ENCODE measurements around the gene HOXB5.

Gene HOXB5

DNA sequence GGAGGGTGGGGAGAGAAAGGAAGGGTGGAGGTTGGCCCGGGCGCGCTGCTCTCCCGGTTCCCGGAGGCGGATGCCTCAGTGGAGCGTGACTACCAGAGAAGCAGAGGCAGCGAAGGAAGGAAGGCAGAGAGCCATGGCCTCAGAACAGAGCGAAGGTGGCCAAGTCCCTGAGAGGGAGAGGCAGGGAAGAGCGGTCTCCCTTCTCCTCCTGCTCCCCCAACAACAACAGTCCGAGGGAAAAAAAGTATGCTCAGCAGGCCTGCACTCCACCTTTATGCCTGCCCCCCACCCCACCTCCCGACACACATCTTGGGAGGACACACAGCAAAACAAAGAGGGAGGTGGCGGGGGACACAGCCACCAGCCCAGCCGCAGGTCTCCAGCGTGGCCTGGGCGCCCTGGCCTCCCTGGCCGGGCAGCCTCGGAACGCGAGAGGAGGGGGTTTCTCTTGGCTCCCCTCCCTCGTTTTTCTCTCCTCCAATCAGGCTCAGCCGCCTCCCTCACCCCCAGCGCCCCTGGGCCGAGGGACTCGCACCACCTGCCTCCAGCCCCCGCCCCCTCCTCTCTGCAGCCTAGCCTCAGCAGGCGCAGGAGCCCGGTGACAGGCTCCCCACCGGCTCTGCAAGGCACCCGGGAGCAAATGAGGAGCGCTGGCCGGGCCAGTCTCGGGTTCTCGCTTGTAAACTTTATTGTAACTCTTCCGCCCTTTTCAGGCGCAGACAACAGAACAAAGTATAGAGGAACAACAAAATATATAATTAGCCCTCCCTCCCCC is 18.3 kb upstream of the HOXB5 start:
- no peak overlapping the region for H3K4me3 ChIP-seq (ENCODE audit: low read depth in 1 of 2, low read length in 2 of 2)
- no peak for DNase-seq
- H3K79me2 ChIP-seq (ENCODE audit: insufficient read depth, low read length), result no peaks in the 10 kb centered on the region
- H3K36me3 ChIP-seq (ENCODE audit: insufficient read depth, low read length), result no peaks in the 10 kb centered on the region
- peaks cover 3% of the 10 kb centered on the region; the same call in 1 of the 2 replicates for H4K20me1 ChIP-seq (ENCODE audit: insufficient read depth, low read length)
- no peak overlapping the region for H3K27ac ChIP-seq (ENCODE audit: low read length)
- H3K4me1 ChIP-seq (ENCODE audit: insufficient read depth, low read length), result no peaks in the 10 kb centered on the region
- TF ChIP-seq EZH2 (IDR thresholded peaks at IDR 0.05; ENCODE audit: borderline replicate concordance, low read depth, low read length, severe bottlenecking), result no peak
- TF ChIP-seq CTCF (IDR thresholded peaks at IDR 0.05; ENCODE audit: borderline replicate concordance, extremely low read depth, low read length, poor library complexity, severe bottlenecking), result no peak
- no peak overlapping the region for H3K4me2 ChIP-seq (ENCODE audit: insufficient read depth, low read length)
- ATAC-seq (ENCODE audit: insufficient read depth, low read depth), result no peak
- peaks cover 14% of the 10 kb centered on the region for H3K27me3 ChIP-seq (ENCODE audit: insufficient read depth, low read length, poor library complexity)
- no peaks in the 10 kb centered on the region for H3K9me3 ChIP-seq (ENCODE audit: insufficient read depth, low read length, severe bottlenecking)
- H3K9ac ChIP-seq (ENCODE audit: low read depth, low read length), result no peak overlapping the region
- H2AFZ ChIP-seq (ENCODE audit: low read depth, low read length), result no peak overlapping the region

GRCh38 chr17:48611213-48611612 is 17.6 kb upstream of the HOXB5 start:
- TF ChIP-seq EZH2 (IDR thresholded peaks at IDR 0.05; ENCODE audit: borderline replicate concordance, low read depth, low read length, severe bottlenecking) (no peak), CTCF (IDR thresholded peaks at IDR 0.05; ENCODE audit: borderline replicate concordance, extremely low read depth, low read length, poor library complexity, severe bottlenecking) (no peak)
- Histone ChIP-seq H3K4me1 (ENCODE audit: insufficient read depth, low read length) (no peaks in the 10 kb centered on the region), H3K4me2 (ENCODE audit: insufficient read depth, low read length) (no peak overlapping the region), H2AFZ (ENCODE audit: low read depth, low read length) (no peak overlapping the region), H3K36me3 (ENCODE audit: insufficient read depth, low read length) (no peaks in the 10 kb centered on the region), H3K9ac (ENCODE audit: low read depth, low read length) (no peak overlapping the region), H3K27me3 (ENCODE audit: insufficient read depth, low read length, poor library complexity) (peaks cover 8% of the 10 kb centered on the region), H3K79me2 (ENCODE audit: insufficient read depth, low read length) (no peaks in the 10 kb centered on the region), H3K9me3 (ENCODE audit: insufficient read depth, low read length, severe bottlenecking) (no peaks in the 10 kb centered on the region), H4K20me1 (ENCODE audit: insufficient read depth, low read length) (no peaks in the 10 kb centered on the region), H3K27ac (ENCODE audit: low read length) (no peak overlapping the region), H3K4me3 (ENCODE audit: low read depth in 1 of 2, low read length in 2 of 2) (no peak overlapping the region)
- ATAC-seq (ENCODE audit: insufficient read depth, low read depth) (no peak), DNase-seq (no peak)

DNA sequence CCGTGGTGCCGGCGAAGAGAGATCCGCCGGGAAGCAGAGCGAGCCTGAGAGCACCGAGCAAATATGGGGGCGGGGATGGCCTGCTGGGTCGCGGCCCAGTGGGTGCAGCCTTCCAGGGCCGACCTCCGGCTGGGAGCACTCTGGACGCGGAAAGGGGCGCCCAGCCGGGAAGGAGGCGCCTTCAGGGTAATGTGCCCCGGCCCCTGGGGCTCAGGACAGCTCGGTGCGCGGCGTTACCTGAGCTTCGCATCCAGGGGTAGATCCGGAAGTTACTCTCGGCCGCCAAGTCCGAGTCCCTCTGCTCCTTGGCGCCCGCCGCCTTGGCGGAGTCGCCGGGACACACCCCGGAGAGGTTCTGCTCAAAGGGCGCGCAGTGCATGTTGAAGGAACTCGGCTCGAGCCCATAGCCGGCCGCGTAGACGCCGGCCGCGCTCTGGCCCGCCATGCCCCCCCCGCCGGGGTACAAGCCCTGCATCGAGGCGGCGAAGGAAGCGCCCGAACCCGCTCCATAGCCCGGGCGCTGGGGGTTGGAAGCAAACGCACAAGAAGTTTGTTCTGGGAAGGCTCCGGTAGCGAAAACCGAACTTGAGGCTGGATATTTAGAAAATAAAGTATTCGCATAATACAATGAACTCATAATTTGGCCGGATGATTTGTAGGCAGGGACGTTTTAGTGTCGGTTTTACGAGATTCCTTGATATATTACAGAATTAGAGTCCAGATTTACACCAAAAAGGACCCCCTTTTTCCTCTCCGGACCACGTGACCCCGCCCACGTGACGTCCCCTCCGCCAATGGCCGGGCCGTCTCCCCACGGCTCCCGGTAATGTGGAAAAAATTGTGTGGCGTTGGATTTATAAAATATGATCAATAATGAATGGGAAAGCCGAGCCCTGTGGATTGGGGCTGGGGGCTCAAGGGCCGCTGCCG is 17.0 kb upstream of the HOXB5 start, which contains the start of gene HOXB7:
Gene HOXB7, minus strand, starts transcription at position 736 of the 930 bp plus-strand sequence. Its CDS starts 99 bp downstream, at position 637.
- no peak for ATAC-seq (ENCODE audit: insufficient read depth, low read depth)
- Histone ChIP-seq H3K4me3 (ENCODE audit: low read depth in 1 of 2, low read length in 2 of 2) (no peak within 1 kb of the TSS), H3K27me3 (ENCODE audit: insufficient read depth, low read length, poor library complexity) (peaks cover 5% of the 10 kb centered on the region), H3K36me3 (ENCODE audit: insufficient read depth, low read length) (no peaks in the 10 kb centered on the region), H3K4me2 (ENCODE audit: insufficient read depth, low read length) (no peak within 1 kb of the TSS), H3K9me3 (ENCODE audit: insufficient read depth, low read length, severe bottlenecking) (no peaks in the 10 kb centered on the region), H4K20me1 (ENCODE audit: insufficient read depth, low read length) (no peaks in the 10 kb centered on the region), H3K4me1 (ENCODE audit: insufficient read depth, low read length) (no peaks in the 10 kb centered on the region), H3K27ac (ENCODE audit: low read length) (no peak within 1 kb of the TSS), H3K79me2 (ENCODE audit: insufficient read depth, low read length) (no peaks in the 10 kb centered on the region), H2AFZ (ENCODE audit: low read depth, low read length) (no peak within 1 kb of the TSS), H3K9ac (ENCODE audit: low read depth, low read length) (no peak within 1 kb of the TSS)
- TF ChIP-seq CTCF (IDR thresholded peaks at IDR 0.05; ENCODE audit: borderline replicate concordance, extremely low read depth, low read length, poor library complexity, severe bottlenecking), result no peak
- TF ChIP-seq EZH2 (IDR thresholded peaks at IDR 0.05; ENCODE audit: borderline replicate concordance, low read depth, low read length, severe bottlenecking), result no peak
- no peak for DNase-seq

All from DND-41 (cell line).